ENCODE results near the gene TMEM63B. TPM values are rescaled to one million over a fixed set of nuclear protein-coding genes. Genes with fewer than 3 reads are reported as not detected.
"Not testable (repeated sequence)": the region's sequence is repeated elsewhere in the genome, so short reads cannot be mapped to it uniquely, and the experiment has no call there.

The TMEM63B gene
- total RNA-seq, 1 experiment from 2014 or later = 25.5 TPM

DNA sequence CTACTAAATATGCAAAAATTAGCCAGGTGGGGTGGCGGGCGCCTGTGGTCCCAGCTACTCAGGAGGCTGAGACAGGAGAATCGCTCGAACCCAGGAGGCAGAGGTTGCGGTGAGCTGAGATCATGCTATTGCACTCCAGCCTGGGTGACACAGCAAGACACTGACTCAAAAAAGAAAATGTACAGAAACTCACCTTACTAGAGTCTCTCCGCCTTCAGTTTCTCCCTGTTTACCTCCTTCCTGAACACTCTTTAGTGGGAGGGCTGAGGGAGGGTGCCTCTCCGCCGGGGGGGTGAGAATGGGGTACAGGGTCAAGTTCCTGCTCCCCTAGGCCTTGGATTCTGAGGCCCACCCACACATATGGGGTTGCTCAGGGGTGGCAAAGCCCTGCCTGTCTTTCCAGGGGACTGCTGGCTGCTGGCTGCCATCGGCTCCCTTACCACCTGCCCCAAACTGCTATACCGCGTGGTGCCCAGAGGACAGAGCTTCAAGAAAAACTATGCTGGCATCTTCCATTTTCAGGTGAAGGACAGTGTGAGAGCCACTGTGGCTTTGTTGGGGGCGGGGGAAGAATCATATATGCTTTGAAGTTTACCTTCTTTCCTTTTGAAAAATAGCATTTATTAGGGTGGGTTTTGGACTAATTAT lies 44.7 kb downstream of the TMEM63B start:
- no peak for DNase-seq (ENCODE audit: low read depth)

DNA sequence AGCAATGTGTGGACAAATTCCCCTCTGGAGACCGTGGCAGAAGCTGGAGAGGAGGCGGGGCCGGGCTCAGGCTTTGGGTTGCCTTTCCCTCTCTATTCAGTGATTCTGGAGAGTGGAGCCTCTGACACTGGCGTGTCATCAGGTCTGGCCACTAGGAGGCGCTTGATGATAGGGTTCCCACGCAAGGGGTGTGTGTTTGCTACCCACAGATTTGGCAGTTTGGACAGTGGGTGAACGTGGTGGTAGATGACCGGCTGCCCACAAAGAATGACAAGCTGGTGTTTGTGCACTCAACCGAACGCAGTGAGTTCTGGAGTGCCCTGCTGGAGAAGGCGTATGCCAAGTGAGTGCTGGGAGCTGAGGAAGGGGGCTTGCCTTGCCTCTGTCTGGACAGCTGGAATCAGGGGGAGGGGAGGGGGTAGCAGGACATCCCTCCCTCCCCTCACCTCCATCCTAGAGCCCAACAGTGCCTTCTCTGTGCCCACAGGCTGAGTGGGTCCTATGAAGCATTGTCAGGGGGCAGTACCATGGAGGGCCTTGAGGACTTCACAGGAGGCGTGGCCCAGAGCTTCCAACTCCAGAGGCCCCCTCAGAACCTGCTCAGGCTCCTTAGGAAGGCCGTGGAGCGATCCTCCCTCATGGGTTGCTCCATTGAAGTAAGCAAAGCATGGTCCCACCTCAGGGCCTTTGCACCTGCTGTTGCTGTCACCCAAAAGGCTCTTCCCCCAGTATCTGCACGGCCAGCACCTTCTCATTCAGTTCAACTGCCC lies 45.6 kb downstream of the TMEM63B start:
- DNase-seq (ENCODE audit: low read depth) = peak; percentile 78

DNA sequence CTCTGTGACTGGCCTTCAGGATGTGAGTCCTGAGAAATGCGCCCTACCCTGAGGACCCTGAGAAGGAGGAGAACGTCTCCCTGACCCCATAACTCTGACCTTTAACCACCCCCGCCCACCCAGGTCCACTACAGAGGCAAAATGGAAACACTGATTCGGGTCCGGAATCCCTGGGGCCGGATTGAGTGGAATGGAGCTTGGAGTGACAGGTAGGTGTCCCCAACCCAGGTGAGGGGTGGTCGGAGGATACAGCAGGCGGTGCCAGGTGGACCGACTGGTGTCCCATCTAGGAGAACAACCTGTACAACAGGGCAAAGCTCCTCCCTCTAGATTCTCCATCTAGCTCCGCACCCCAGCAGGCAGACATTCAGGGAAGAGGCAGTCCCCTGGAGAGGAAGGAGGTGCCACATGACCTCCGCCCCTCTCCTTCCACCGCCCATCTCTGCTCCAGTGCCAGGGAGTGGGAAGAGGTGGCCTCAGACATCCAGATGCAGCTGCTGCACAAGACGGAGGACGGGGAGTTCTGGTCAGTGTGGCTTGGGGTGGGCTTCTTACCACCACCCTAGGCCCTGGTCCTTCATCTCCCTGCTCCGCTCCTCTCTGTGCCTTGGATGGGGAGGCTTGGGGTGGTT lies 48.9 kb downstream of the TMEM63B start:
- no peak for DNase-seq (ENCODE audit: low read depth)

DNA sequence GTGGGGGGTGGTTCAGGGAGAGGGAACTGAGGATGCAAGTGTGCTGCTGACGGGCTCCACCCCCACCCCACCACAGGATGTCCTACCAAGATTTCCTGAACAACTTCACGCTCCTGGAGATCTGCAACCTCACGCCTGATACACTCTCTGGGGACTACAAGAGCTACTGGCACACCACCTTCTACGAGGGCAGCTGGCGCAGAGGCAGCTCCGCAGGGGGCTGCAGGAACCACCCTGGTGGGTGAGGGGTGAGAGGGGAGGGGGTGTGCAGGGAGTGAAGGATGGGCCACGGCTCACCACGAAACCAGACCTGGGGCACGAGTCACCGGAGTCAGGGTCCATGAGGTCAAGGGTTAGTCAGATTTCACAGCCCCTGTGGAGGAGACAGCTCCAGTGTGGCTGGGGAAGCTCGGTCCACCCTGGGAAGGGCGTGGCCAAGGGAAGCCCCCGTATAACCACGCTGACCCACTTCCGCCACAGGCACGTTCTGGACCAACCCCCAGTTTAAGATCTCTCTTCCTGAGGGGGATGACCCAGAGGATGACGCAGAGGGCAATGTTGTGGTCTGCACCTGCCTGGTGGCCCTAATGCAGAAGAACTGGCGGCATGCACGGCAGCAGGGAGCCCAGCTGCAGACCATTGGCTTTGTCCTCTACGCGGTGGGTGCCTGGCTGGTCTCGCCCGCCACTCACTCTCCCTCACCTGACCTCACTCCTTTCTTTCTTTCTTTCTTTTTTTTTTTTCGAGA lies 49.6 kb downstream of the TMEM63B start:
- no peak for DNase-seq (ENCODE audit: low read depth)

DNA sequence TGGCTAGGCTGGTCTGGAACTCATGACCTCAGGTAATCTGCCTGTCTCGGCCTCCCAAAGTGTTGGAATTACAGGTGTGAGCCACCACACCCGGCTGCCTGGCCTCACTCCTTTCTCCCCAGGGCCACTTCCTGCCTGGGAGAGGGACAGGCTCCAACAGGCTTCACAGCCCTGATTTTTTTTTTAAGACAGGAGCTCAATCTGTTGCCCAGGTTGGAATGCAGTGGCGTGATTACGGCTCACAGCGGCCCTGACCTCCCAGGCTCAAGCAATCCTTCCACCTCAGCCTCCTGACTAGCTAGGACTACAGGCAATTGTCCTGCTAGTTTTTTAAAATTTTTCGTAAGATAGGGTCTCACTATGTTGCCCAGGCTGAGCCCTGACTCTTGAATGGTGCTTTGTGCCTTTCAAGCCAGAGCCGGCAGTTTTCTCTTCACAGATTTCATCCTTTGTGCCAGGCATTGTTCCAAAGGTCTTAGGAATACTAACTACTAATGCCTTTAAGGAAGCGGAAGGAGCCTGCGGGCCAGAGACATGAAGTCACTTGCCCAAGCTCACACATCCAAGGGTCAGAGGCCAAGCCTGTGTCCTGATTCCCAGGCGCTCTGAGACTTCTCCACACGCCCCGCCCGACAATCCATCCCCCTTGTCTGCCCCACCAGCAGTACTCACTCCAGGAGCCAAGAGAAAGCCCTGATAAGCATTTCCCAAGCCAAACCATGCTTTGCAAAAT lies 50.5 kb downstream of the TMEM63B start:
- DNase-seq (ENCODE audit: low read depth) = no peak

DNA sequence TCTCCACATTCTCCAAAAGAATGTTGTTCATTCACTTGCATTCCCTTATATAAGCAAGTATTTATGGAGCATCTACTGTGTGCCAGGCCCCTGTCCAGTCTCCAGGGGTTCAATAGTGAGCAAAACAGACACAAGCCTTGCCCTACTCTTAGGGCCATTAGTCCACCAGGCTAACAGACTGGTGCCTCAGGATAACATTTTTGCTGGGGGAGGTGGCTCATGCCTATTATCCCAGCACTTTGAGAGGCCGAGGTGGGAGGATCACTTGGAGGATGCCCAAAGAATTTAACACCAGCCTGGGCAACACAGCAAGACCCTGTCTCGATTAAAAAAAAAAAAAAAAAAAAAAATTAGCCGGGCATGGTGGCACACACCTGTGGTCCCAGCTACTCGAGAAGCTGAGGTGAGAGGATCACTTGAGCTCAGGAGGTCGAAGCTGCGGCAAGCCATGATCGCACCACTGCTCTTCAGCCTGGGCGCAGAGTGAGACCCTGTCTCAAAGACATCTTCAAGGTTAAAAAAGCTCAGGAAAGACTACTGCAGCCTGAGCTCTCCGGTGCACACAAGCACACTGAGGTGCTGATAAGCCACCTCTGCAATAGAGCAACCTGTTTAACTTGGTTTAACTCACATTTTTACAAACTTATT lies 51.2 kb downstream of the TMEM63B start:
- DNase-seq (ENCODE audit: low read depth) = no peak

DNA sequence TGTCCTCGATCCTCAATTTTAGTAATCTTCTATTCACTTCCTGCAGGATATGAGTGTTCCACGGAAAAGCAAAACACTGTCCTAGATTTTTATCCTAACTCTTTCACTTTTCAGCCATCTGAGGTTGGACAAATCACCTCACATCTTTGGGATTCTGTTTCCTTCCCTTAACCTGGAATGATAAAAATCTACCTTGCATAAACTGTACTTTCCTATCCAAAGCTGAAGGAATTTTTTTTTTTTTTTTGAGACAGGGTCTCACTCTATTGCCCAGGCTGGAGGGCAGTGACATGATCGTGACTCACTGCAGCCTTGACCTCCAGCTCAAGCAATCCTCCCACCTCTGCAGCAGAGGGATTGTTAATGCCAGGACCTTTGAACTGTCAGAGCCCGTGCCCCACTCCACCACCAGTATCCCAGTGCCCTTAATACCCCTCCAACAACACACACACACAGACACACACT lies 51.8 kb downstream of the TMEM63B start:
- DNase-seq (ENCODE audit: low read depth) = no peak

DNA sequence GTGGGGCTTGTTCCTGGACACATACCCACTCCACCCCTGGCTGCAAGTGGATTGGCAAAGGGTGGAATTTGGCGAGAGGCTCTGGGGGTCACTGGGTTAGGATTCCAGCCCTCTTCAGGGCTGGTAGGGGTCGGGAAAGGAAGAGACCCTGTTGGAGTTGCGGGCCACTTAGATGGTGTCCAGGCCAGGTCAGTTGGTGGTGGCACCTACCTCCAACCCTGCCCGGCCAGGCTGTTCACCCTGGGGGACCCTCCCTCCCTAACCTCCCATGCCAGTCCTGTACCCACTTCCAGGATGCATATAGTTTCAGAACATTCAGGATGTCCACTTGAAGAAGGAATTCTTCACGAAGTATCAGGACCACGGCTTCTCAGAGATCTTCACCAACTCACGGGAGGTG lies 52.3 kb downstream of the TMEM63B start:
- no peak for DNase-seq (ENCODE audit: low read depth)

DNA sequence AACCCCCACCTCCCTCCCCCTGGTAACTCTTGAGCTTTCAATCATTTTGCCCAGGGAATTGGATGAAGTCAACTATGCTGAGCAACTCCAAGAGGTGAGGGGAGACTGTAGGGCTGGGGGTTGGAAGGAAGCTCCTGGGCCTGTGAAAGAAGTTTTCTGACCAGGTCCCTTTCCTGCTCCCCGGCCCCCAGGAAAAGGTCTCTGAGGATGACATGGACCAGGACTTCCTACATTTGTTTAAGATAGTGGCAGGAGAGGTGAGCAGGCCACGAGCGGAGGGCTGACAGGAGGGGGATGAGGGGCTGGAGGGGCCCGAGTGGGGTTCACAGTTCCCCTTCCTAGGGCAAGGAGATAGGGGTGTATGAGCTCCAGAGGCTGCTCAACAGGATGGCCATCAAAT lies 53.1 kb downstream of the TMEM63B start:
- no peak for DNase-seq (ENCODE audit: low read depth)

DNA sequence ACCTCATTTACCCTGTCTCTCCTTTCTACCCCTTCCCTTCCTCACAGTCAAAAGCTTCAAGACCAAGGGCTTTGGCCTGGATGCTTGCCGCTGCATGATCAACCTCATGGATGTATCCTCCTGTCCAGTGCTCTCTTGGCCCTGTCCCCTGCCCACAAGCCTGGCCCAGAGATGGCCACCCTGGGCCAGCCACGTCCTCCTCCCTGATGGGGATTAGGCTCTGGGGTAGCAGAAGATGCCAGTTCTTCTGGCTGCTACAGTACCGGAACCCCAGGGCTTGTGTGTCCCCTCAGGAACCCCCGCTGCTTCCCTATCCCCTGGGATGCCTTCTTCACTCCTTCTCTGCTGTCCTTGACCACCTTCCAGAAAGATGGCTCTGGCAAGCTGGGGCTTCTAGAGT lies 53.5 kb downstream of the TMEM63B start:
- DNase-seq (ENCODE audit: low read depth) = no peak

DNA sequence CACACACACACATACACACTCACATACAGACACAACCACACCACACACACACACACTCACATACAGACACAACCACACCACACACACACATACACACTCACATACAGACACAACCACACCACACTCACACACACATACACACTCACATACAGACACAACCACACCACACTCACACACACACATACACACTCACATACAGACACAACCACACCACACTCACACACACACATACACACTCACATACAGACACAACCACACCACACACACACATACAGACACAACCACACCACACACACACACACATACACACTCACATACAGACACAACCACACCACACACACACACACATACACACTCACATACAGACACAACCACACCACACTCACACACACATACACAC lies 54.4 kb downstream of the TMEM63B start:
- not testable (repeated sequence) for DNase-seq (ENCODE audit: low read depth)

DNA sequence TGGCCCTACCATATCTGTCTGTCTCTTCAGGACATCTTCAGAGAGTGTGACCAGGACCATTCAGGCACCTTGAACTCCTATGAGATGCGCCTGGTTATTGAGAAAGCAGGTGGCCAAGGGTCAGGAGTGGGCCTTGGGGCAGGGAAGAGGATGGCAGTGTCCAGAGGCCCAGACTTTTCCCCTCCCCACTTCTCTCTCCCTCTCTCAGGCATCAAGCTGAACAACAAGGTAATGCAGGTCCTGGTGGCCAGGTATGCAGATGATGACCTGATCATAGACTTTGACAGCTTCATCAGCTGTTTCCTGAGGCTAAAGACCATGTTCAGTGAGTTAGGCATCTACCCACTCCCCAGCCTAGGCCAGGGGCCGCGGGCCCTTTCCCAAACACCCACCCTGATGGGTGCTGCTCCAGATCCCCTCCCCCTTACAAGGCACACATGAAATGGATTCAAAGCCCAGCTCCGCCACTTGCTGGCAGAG lies 55.6 kb downstream of the TMEM63B start:
- DNase-seq (ENCODE audit: low read depth) = no peak

DNA sequence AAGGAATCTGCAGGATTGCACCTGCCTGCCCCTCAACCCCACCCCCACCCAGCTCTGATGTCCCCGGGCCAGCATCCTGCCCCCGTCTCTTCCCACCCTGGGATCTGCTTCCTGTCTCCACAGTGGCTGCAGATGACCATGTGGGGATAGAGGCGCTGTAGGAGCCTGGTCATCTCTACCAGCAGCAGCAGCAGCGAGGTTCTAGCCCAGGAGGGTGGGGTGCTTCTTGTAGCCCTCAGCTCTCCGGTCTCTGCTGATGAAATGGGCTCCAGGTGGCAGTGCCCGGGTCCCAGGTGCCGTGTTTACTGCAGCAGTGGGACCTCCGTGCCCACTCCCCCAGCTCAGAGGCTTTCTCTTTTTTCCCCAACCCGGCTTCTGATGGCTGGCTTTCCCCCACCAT lies 56.4 kb downstream of the TMEM63B start:
- no peak for DNase-seq (ENCODE audit: low read depth)

DNA sequence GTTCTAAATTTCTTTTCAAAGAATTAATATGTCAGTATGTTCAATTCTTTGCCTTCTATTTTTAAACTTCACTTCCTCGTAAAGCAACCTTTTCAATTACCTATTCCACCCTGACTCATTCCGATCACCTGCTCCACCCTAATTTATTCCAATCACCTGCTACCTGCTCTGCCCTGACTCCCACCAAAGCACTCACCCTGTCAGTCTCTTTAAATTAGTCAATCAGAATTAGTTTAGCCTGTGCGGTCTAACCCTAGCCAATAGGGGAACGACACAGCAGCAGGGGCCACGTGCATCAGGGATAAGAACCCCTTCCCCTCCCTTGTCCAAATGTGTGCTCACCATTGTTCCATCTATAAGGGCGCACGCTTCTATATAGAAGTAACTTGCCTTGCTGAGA lies 58.0 kb downstream of the TMEM63B start:
- DNase-seq (ENCODE audit: low read depth) = not testable (repeated sequence)

DNA sequence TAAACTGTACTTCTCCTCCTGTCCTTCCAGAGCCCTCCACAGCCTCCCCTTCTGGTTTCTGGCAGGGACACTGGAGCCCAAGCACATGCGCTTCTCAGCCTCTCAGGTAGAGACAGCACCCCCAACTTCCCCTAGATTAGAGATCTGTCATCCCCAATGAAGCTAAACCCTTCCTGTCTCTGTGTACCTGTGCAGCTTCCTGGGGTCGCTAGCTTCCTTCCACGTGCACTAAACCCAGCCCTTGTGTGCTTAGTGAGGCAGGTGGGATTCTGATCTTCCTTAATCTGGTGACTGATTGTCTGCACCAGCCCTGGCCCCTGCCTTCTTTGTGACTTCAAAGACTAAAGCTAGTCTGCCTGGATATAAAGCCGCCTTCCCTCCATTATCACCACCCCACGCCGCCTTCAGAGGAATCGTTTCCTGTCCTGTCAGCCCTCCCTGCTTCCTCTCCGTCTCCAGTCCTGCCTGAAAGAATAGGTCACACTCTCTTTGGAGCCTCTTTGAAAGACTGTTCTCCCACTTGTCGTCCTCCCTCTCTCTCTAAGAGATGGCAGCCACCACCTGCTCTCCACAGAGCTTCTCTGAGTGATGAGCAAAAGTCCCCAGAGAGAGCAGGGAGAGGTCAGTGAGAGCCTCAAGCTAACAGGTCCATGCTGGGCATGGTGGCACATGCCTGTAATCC lies 58.7 kb downstream of the TMEM63B start:
- no peak for DNase-seq (ENCODE audit: low read depth)

DNA sequence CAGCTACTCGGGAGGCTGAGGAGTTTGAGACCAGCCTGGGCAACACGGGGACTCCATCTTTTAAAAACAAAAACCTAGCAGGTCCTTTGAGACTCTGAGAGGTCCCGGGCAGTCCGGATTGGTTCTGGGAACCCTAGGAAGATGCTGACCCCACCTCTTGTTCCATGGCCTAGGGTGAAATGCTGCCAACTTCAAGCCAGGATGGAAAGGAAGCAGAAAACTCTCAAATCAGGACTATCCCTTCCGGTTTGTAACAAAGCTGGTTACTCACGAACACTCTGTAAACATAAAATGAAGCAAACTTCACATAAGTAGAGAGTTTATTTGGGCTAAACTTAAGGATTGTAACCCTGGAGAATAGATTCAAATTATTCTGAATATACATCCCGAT lies 59.3 kb downstream of the TMEM63B start:
- DNase-seq (ENCODE audit: low read depth) = no peak

DNA sequence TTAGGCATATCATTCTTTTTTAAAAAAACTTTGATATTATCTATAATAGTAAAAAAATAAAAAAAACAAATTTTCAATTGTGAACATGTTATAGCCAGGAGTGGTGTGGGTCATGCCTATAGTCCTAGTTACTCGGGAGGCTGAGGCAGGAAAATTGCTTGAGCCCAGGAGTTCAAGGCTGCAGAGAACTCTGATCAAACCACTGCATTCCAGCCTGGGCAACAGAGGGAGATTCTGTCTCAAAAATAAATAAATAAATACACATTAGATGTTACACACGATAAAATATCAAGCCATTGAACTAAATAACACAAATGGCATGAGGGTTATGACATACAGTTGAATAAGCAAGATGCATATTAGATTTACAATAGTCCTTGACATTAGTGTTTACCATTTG lies 61.5 kb downstream of the TMEM63B start:
- no peak for DNase-seq (ENCODE audit: low read depth)

DNA sequence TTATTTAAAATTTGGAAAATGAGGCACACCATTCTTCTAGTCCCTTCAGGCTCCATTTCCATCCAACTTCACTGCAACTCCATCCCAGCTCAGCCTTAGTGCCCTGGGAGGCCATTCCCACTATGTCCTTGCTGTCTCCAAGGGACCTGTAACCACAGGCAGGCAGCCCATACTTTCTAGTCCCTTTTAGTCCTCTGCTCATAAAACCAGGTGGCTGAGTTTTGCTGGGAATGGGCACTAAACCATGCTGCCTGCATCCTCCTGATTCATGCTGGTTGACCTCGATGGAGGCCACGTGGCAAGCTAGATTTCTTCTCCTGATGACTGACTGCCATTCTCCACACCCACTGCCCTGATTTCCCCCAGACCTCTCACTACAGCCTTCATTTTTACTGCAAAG lies 61.9 kb downstream of the TMEM63B start:
- no peak for DNase-seq (ENCODE audit: low read depth)

DNA sequence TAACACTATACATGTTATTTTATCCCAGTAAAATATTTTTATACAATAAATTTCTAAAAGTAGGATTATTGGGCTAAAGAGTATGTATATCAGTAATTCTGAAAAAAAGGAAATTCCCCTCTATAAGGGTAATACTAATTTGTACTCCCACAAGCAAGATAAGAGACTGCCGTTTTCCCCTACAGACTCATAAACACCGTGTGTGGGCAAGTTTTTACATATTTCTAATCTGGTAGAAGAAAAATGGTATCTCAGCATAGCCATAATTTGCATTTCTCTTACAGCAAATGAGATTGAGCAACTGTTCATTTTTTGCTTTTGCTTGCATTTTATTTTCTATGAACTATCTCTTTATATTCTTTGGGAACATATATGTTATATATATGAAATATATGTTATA lies 63.4 kb downstream of the TMEM63B start:
- DNase-seq (ENCODE audit: low read depth) = no peak

DNA sequence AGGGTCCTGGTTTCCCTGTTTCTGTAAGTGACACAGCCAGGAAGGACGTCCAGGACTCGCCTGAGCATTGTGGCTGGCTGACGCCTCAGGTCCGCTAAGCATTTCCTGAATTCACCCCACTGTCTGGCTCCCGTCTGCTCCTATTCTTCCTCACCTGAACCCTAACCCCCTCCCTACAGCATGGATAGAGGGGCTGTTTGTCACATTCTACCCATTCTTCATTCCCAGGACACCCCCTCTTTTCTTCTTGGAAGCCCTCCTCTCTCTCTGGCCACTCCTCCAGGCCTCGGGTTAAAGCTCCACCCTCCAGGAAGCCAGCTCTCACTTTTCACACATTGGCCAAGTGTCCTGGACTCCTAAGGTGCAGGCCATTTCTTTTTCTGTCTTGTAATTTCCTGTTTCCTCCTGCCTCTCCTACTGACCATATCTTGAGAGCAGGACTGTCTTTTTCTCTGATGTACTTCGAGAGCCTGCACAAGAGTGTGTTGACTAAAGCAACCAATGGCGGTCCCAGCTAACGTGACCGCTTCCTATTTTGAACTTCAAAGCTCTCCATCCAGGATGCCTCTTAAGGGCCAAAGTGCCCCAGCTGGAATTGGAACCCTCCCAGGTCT lies 65.2 kb downstream of the TMEM63B start:
- no peak for DNase-seq (ENCODE audit: low read depth)

All from Daoy (cell line).